DND-41 (cell line): ENCODE data around the gene BNC2.

ENCODE experiments used
- CTCF ChIP-seq: IDR thresholded peaks from 2 replicates; pipeline ENCODE4 v1.5.1; 2012; ENCODE audit warnings: borderline replicate concordance, low read length, moderate library complexity, mild to moderate bottlenecking; ENCODE audit not compliant: poor library complexity, severe bottlenecking; ENCODE audit errors: extremely low read depth
- EZH2 ChIP-seq: IDR thresholded peaks from 3 replicates; pipeline ENCODE4 v1.6.1; 2012; ENCODE audit warnings: borderline replicate concordance, low read depth, mild to moderate bottlenecking, moderate library complexity, low read length, inconsistent platforms; ENCODE audit not compliant: severe bottlenecking

DNA sequence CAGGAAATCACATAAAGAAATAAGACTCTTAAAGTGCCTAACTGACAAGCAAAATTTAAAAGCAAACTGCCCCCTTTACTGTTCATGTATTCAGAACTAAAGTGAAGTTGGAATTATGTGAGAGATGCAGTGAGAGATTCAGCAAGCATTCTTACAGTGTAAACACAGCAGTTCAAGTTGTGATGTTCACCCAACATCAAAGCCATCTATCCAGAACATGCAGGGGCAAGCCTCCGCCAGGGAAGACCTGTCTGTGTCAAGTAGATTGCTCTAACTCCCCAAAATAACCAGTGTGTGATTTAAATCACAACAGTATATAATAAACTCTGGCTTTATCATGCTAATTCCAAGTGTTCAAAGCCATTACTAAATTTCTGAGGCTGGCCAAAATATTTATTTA lies 233.3 kb downstream of the BNC2 start:
- TF ChIP-seq CTCF = no peak
- TF ChIP-seq EZH2 = no peak
